Mesothelial cell of epicardium (in vitro differentiated cells): ENCODE measurements around the gene FAM83C. TPM values are rescaled to one million over a fixed set of nuclear protein-coding genes. Genes with fewer than 3 reads are reported as not detected.

Experiments
- DNase-seq, 2 experiments: peaks; one replicate each; pipeline ENCODE4 v3.0.0; 2021; ENCODE audit warnings: low spot score in 2 of 2; ENCODE audit not compliant: unreplicated experiment in 2 of 2
- H3K27ac Mint-ChIP-seq: 2 replicates; pipeline ENCODE4 v1.8.0; 2021; ENCODE audit warnings: mixed read lengths
- H3K27me3 Mint-ChIP-seq: 2 replicates; pipeline ENCODE4 v1.8.0; 2021; ENCODE audit warnings: low read depth, mixed read lengths
- H3K36me3 Mint-ChIP-seq: 2 replicates; pipeline ENCODE4 v1.8.0; 2021; ENCODE audit warnings: mixed read lengths
- H3K4me1 Mint-ChIP-seq: 2 replicates; pipeline ENCODE4 v1.8.0; 2021; ENCODE audit warnings: mixed read lengths
- H3K4me3 Mint-ChIP-seq: 2 replicates; pipeline ENCODE4 v1.8.0; 2021; ENCODE audit warnings: mild to moderate bottlenecking, moderate library complexity, mixed read lengths
- H3K9me3 Mint-ChIP-seq: 2 replicates; pipeline ENCODE4 v1.8.0; 2021; ENCODE audit warnings: mixed read lengths
- total RNA-seq: library from RNA; stranded (reverse); gene quantifications from 3 replicates; pipeline ENCODE4 v1.2.1, GENCODE V29; 2021
- TF ChIP-seq, protein P1 (sequence below): fragments of 200-600 bp; sonication (generic); IDR thresholded peaks from one replicate; pipeline ENCODE4 v1.5.0; 2021; ENCODE audit warnings: antibody characterized with exemption; ENCODE audit not compliant: unreplicated experiment

FAM83C gene
- total RNA-seq, 1 donor from 2014 or later: not detected

DNA sequence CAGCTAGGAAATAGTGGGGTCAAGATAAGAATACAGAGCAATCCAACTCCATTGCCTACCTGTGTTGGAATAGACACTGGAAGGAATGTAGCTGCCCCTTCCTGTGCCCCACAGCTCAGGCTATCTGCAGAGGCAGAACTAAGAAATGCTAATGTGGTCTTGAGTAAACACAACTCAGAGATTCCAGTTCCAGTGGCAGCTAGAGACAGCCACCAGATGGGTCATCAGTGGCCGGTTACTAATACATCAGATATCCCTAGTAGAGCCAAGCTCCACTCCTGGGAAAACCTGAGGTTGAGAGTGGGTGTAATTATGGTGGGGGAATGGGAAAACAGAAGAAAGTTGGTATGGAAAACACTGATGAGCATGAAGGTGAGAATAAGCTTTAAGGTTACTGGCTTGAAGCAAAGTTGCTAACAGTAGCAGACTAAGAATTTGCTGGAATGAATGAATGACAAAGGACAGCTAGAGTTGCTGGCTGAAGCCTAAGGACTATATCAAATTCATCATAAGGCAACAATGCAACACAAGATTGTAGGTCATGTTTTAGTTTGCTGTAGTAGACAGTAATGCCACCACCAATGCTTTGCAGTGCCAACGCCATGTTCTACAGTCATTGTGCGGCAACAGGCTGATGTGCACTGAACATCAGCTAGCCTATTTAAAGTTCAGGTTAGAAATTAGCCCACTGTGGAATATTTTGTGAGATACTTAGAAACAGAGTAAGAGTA, 28.3 kb upstream of the FAM83C start:
- TF ChIP-seq, protein P1, sequence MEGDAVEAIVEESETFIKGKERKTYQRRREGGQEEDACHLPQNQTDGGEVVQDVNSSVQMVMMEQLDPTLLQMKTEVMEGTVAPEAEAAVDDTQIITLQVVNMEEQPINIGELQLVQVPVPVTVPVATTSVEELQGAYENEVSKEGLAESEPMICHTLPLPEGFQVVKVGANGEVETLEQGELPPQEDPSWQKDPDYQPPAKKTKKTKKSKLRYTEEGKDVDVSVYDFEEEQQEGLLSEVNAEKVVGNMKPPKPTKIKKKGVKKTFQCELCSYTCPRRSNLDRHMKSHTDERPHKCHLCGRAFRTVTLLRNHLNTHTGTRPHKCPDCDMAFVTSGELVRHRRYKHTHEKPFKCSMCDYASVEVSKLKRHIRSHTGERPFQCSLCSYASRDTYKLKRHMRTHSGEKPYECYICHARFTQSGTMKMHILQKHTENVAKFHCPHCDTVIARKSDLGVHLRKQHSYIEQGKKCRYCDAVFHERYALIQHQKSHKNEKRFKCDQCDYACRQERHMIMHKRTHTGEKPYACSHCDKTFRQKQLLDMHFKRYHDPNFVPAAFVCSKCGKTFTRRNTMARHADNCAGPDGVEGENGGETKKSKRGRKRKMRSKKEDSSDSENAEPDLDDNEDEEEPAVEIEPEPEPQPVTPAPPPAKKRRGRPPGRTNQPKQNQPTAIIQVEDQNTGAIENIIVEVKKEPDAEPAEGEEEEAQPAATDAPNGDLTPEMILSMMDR: no peak
- peaks cover 2% of the 10 kb centered on the region for H3K36me3 Mint-ChIP-seq
- no peaks in the 10 kb centered on the region for H3K27me3 Mint-ChIP-seq
- H3K4me3 Mint-ChIP-seq: no peak overlapping the region
- no peaks in the 10 kb centered on the region for H3K9me3 Mint-ChIP-seq
- peaks cover 35% of the 10 kb centered on the region for H3K4me1 Mint-ChIP-seq
- H3K27ac Mint-ChIP-seq: peak overlapping the region; percentile 94
- no peak for DNase-seq

DNA sequence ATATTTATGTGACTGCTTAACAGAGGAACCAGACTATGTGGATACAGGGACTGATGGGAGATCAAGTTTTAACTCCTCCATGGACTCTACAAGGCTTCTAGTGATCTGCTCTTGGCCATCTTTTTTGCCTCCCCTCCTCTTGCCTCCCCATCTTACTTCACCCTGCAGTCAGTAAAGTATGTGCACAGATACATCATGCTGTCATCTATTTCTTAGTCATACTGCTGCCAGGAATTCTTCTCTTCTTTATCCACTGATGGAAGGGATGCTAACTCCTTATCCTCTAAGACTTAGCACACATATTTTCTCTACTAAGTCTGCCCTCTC, 27.6 kb upstream of the FAM83C start:
- TF ChIP-seq, protein P1: no peak
- peak overlapping the region; percentile 94 for H3K27ac Mint-ChIP-seq
- no peak for DNase-seq
- H3K9me3 Mint-ChIP-seq: no peaks in the 10 kb centered on the region
- H3K4me1 Mint-ChIP-seq: peaks cover 41% of the 10 kb centered on the region
- H3K27me3 Mint-ChIP-seq: no peaks in the 10 kb centered on the region
- H3K36me3 Mint-ChIP-seq: peaks cover 2% of the 10 kb centered on the region
- no peak overlapping the region for H3K4me3 Mint-ChIP-seq

DNA sequence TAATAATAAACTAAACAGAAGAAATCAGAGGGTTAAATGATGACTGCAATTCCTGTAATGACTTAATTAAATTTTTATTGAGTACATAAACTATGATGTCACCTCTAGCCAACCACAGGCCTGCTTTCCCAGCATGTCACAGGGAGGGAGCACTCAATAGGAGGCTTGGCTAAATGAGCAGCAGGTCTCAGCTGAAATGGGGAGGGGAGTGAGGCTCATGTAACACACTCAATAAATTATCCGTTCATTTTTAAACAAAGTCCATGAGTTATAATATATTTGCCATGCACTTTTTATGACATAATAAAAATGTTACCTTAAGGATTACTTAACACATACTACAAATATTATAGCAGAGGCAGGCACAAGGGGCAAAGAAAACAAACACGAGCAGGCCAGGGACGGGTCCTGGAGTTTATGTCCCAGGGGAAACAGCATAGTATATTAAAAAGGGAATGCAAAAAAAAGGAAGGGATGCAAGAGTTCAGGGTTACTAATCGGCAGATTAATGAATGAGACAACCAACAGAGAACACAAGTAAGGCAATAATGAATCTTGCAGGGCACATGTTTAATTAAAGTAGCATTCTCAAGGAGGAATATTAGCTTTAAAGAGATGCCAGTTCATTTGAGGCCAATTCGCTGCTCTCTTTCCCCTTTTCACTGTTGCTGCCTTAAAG, 27.1 kb upstream of the FAM83C start:
- H3K4me3 Mint-ChIP-seq: no peak overlapping the region
- H3K27me3 Mint-ChIP-seq: no peaks in the 10 kb centered on the region
- H3K9me3 Mint-ChIP-seq: no peaks in the 10 kb centered on the region
- H3K4me1 Mint-ChIP-seq: peaks cover 45% of the 10 kb centered on the region
- TF ChIP-seq, protein P1: no peak
- DNase-seq: no peak
- peak overlapping the region; percentile 94 for H3K27ac Mint-ChIP-seq
- peaks cover 4% of the 10 kb centered on the region for H3K36me3 Mint-ChIP-seq

DNA sequence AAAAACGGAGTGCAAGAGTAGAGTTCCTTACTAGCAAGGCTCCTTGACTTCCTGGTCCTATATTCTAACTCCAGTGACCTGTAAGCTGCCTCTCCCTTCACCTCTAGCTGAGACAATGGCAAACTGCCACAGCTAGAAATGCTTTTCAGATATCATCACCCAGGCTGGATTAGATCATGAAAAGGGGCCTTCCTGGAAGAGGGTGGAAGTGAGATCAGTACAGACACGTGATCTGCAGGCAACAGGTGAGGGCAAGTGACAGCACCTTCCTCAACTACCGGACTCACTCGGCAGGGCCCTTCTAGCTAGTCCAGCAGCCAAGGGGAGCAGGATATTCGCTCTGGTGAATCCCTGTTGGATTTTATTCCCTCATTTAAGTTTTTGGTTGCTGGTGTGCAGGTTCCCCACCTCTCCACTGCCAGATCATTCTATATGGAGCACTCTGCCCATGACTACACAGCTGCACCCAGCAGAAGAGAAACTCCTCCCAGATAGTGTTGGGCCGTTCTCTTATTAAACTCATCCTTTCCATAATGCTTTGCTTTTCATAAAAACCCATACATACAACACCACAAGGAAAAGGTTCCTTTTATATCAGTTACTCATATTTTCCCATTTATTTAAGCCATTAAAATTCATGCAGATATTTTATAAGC, 26.4 kb upstream of the FAM83C start:
- Mint-ChIP-seq H3K27me3 (no peaks in the 10 kb centered on the region), H3K27ac (peak overlapping the region; percentile 94), H3K9me3 (no peaks in the 10 kb centered on the region), H3K4me1 (peaks cover 45% of the 10 kb centered on the region), H3K36me3 (peaks cover 6% of the 10 kb centered on the region), H3K4me3 (no peak overlapping the region)
- DNase-seq: no peak
- TF ChIP-seq, protein P1: no peak

DNA sequence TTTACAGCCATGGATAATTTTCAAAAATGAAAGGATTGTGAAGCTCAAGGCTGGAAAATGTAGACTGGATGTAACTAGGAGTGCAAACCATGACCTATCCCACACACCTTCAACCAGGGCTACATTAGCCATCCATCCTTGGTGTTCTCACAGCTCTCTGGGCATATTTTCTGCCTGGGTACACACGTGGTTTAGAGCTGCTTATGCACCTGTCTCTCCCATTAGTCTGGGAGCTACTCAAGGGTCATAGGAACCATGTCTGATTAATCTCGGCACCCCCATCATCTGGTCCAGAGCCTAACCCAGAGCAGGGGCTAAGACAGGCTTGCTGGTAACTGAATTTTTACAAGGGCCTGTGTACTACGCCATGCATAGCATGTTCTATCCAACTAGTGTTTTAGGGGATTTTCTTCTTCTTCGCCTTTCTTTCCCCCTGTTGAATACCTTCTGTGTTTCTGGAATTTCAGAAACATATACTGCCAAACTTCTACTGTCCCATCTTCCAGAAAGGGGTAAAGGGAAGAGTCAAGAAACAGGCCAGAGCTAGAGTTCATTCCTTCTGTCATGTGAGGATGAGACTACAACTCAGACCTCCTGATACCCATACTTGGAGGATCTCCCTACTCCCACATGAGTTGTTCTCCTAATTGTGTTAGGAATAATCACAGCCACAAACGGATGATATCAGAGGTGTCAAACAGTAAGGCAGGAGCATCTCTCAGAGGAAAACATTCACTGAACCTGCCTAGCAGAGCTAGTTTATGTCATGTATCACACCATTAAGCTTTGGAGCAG, 25.4 kb upstream of the FAM83C start:
- peaks cover 45% of the 10 kb centered on the region for H3K4me1 Mint-ChIP-seq
- H3K27ac Mint-ChIP-seq: peak overlapping the region; percentile 94
- TF ChIP-seq, protein P1: no peak

More for the DNA sequence above, 25.4 kb upstream of the FAM83C start:
- DNase-seq: no peak
- H3K9me3 Mint-ChIP-seq: no peaks in the 10 kb centered on the region
- peaks cover 9% of the 10 kb centered on the region for H3K36me3 Mint-ChIP-seq
- H3K4me3 Mint-ChIP-seq: no peak overlapping the region
- no peaks in the 10 kb centered on the region for H3K27me3 Mint-ChIP-seq
